Cortex of kidney (tissue), 1 donor: ENCODE measurements around the gene NDC1.
"Not testable (repeated sequence)": the region's sequence is repeated elsewhere in the genome, so short reads cannot be mapped to it uniquely, and the experiment has no call there.

ENCODE experiments used
- DNase-seq: peaks from one replicate; lab custom pipeline; 2025; lab: John Stamatoyannopoulos, UW

The NDC1 gene

GRCh38 chr1:53822931-53823330 lies 15.2 kb downstream of the NDC1 start:
- no peak for DNase-seq

GRCh38 chr1:53821380-53821779 lies 16.7 kb downstream of the NDC1 start:
- no peak for DNase-seq

- DNase-seq: no peak
These were observed 18.7 kb downstream of the NDC1 start for GRCh38 chr1:53819387-53819786.

- DNase-seq: not testable (repeated sequence)
These were observed 21.5 kb downstream of the NDC1 start for GRCh38 chr1:53816584-53816983.

GRCh38 chr1:53815484-53815883 lies 22.6 kb downstream of the NDC1 start:
- not testable (repeated sequence) for DNase-seq

- no peak for DNase-seq
These were observed 26.7 kb downstream of the NDC1 start for GRCh38 chr1:53811414-53811851.

- no peak for DNase-seq
These were observed 27.6 kb downstream of the NDC1 start for GRCh38 chr1:53810497-53810896.

- no peak for DNase-seq
These were observed 28.1 kb downstream of the NDC1 start for GRCh38 chr1:53810007-53810406.

- DNase-seq: no peak
These were observed 30.2 kb downstream of the NDC1 start for GRCh38 chr1:53807916-53808315.

- DNase-seq: no peak
These were observed 33.1 kb downstream of the NDC1 start for GRCh38 chr1:53804791-53805505.

- DNase-seq: no peak
These were observed 33.9 kb downstream of the NDC1 start for GRCh38 chr1:53804181-53804580.

- no peak for DNase-seq
These were observed 37.5 kb downstream of the NDC1 start for GRCh38 chr1:53800621-53801020.

GRCh38 chr1:53799141-53799540 lies 39.0 kb downstream of the NDC1 start:
- DNase-seq: no peak

- DNase-seq: no peak
These were observed 45.3 kb downstream of the NDC1 start for GRCh38 chr1:53792806-53793205.

GRCh38 chr1:53787655-53788054 lies 50.4 kb downstream of the NDC1 start:
- no peak for DNase-seq

- DNase-seq: no peak
These were observed 55.0 kb downstream of the NDC1 start for GRCh38 chr1:53783056-53783455.

GRCh38 chr1:53781654-53782053 lies 56.4 kb downstream of the NDC1 start:
- DNase-seq: no peak

GRCh38 chr1:53777272-53777671 lies 60.8 kb downstream of the NDC1 start:
- DNase-seq: no peak

- no peak for DNase-seq
These were observed 66.4 kb downstream of the NDC1 start for GRCh38 chr1:53771648-53772047.

GRCh38 chr1:53769780-53770179 lies 68.3 kb downstream of the NDC1 start:
- no peak for DNase-seq

- no peak for DNase-seq
These were observed 68.9 kb downstream of the NDC1 start for GRCh38 chr1:53769184-53769583.

GRCh38 chr1:53766831-53767405 lies 71.2 kb downstream of the NDC1 start:
- DNase-seq: no peak

GRCh38 chr1:53766194-53766742 lies 71.8 kb downstream of the NDC1 start:
- DNase-seq: no peak

- no peak for DNase-seq
These were observed 72.4 kb downstream of the NDC1 start for GRCh38 chr1:53765657-53766056.
